Hippocampal formation (tissue), 2 donors: ENCODE data around the gene DGUOK.
"Not testable (repeated sequence)": the region's sequence is repeated elsewhere in the genome, so short reads cannot be mapped to it uniquely, and the experiment has no call there.

Experiments
- DNase-seq, 2 donors: peaks; one replicate each; lab custom pipeline; 2025; lab: John Stamatoyannopoulos, UW

DGUOK gene

GRCh38 chr2:73926493-73927327 is at the start of gene DGUOK:
Gene DGUOK, plus strand, starts transcription at chr2:73926880. Its CDS starts 31 bp downstream, at chr2:73926911.
- DNase-seq, result peak; percentile 92 to 96

DNA sequence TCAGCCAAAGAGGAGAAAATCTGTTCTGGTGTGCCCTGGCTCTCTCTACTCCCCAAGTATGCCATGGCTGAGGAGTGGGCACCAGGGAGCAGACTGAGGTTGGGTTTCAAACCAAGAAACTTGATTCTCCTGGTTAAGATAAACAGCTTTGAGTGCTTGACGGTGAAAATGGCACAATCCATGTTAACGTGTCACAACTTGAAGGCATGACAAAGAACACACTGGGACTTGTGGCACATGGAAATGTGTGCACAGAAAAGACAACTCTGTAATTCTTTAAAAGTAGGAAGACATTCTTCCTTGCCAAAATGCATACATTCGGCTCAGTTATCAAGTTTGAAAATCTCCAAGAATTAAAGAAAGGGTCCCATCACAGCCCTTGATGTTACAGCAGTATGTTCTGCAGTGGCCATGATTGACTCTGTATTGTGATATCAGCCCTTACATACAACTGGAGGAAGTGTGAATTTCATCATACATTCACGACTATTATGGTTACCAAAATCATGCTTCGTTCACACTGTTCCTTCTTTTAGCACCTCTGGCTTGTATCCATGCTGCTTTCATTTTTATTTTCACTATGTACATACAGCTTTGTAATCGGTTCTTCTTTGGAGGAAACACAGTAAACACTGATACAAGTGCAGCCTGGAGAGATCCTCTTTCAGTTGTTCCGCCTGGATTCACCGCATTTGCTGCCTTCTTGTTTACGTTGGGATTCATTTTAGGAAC is 49.4 kb upstream of the DGUOK start:
- no peak for DNase-seq

- not testable (repeated sequence) for DNase-seq
Observed at GRCh38 chr2:73877984-73878383, 48.7 kb upstream of the DGUOK start.

DNA sequence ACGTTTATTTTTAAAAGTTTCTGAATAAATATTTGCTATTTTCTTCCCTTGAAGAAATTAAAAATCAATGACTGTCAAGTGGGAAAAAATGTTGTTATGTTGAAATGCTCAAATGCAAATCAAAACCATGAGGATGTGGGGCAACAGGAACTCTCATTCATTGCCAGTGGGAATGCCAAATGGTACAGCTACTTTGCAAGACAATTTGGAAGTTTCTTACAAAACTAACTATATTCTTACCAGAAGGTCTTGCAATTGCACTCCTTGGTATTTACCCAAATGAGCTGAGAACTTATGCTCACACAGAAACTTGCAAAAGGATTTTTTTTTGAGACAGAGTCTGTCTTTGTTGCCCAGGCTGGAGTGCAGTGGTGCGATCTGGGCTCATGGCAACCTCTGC is 41.3 kb upstream of the DGUOK start:
- no peak for DNase-seq

- no peak for DNase-seq
Observed at GRCh38 chr2:73886357-73886756, 40.3 kb upstream of the DGUOK start.

DNA sequence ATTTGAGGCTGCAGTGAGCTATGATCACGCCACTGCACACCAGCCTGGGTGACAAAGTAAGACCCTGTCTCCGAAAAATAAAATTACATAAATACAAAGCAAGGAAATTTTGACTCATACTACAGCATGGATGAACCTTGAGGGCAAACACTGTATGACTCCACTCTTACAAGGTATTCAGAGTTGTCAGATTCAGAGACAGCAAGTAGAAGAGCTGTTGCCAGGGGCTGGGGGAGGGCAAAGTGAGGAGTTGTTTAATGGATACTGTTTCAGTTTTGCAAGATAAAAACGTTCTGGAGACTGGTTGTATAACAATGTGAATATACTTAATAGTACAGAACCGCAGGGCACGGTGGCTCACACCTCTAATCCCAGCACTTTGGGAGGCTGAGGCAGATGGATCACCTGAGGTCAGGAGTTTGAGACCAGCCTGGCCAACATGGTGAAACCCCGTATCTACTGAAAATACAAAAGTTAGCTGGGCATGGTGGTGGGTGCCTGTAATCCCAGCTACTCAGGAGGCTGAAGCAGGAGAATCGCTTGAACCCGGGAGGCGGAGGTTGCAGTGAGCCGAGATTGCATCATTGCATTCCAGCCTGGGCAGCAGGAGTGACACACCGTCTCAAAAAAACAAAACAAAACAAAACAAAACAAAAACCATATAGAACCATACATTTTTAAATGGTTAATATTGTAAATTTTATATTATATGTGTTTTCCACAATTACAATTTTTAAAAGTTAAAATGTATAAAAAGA is 38.9 kb upstream of the DGUOK start:
- not testable (repeated sequence) for DNase-seq

- DNase-seq, result no peak
Observed at GRCh38 chr2:73888388-73888787, 38.3 kb upstream of the DGUOK start.

DNA sequence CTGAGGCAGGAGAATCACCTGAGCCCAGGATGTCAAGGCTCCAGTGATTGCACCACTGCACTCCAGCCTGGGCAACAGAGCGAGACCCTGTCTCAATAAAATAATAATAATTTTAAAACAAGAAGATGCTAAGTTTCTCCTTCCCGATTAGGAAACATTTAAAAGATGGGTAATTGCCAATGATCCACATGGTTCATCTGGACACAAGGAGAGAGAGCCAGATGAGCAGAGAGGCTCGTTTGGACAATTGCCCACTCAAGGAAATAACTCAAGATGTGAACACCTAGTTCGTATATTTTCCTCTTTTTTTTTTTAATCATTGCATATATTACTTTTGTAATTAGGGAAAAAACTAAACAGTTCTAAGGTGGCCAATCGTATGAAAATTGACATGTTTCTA is 37.5 kb upstream of the DGUOK start:
- no peak for DNase-seq

DNA sequence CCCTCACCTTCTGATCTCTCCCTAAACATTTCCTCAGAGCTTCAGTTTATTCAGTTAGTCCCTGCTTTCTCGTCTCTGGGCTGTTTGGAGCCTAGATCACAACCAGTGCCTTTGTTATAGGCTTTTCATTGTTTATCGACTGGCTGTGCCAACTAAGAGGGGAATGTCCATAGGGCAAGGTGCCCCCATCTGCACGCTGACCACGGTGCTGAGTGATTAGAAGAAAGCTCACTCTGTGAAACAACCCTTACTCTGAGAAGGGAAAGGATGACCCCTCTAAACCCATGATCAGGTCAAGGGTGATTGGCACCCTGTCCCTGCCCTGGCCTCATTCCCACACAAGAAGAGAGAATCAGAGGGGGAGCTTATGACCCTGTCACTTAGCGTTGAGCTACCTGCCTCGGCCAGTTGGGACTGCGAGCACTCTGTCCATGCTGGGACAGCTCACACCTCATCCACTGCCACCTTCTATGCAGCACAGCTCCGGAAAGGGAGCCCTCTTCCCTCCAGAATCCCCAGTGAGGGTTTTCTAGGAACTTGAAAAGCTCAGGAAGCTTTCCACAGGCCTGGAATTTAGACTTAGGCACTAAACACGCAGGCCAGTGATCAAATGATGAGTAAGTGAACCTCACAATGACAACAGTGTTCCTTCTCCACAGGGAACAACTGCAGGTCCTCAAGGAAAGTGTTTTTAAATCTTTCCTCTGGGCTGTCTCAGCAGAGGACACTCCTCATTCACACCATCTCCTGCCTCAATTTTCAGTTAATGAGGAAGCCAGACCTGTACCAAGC is 36.2 kb upstream of the DGUOK start:
- DNase-seq, result no peak

GRCh38 chr2:73891276-73891901 is 35.3 kb upstream of the DGUOK start:
- no peak for DNase-seq

DNA sequence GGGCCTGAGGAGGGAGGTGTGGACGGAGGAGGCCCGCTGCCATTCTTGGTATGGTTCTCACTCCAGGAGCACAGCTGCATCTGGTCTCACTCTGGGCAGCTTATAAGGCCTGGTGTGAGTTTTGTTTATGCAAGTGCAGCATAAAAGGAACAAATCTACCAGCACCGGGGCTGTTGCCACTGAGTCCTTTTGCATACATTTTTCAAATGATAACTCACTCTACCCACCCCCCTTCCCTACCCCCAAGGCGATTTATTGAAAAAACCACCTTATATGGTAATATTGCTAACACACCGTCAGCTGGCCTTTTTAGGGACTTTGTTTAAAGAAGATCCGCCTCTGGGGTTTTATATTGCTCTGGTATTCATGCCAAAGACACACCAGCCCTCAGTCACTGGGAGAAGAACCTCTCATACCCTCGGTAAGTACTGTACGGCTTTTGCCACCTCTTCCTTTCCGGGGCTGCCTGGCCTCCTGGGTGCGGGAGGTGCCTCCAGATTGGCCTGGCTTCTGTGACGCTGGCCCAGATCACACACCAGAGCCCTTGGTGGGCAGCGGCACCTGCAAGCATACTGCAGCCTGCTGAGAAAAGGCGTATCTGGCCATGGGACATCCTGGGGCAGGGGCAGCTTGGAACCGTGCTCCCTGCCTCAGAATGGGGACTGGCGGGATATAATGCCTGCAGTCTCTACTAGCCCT is 33.9 kb upstream of the DGUOK start, which contains the start of gene ACTG2:
TSS of gene ACTG2 (plus strand) at position 378 of the 699 bp plus-strand sequence. CDS start 8,304 bp downstream, outside the sequence.
- no peak for DNase-seq

DNA sequence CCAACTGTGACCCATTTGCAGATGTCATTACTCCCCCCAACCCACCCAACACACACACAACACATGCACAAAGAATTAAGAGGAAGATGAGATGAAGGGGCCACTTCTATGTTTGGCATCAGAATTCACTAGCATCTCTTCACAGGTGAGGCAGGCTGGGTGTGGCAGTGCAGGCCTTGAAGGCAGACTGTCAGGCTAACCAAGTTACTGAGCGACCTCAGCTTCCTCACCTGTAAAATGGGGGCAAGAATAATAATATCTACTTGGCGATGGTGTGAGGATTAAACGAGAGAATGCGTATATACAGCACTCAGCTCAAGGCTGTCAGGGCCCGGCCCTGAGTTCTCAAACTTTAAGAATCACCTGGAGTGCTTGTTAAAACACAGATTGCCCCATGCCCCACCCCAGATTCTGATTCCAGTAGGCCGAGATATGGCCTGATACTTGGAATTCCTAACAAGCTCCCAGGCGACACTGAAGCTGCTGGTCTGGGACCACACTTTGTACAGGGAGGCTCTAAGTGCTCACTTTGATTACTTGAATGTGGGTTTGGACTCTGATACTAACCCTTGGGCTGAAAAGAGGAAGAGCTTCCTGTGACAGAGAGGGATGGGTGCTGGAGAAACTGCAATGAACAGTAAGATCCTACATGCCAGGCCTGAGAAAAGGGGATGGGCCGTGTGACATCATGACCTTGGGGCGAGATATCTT is 32.8 kb upstream of the DGUOK start:
- no peak for DNase-seq

DNA sequence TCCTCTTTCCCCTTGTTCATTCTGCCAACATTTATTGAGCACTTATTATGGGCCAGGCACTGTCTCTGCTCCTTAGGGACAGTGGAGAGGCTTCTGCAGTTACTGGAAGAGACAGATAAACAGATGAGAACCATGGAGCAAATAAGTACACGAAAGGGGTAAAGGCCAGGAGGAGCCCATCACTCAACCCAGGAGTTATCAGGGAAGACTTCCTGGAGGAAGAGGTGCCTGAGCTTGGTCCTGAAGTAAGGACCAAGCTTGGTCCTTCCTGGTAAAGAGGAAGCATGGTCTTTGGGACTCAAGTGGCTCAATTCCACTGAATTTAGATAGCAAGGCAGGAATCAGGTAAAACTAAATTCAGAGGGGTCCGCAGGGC is 32.2 kb upstream of the DGUOK start:
- no peak for DNase-seq

GRCh38 chr2:73894877-73895276 is 31.8 kb upstream of the DGUOK start:
- no peak for DNase-seq

GRCh38 chr2:73895473-73895872 is 31.2 kb upstream of the DGUOK start:
- DNase-seq, result no peak

GRCh38 chr2:73896362-73897239 is 30.1 kb upstream of the DGUOK start:
- DNase-seq, result no peak

- no peak for DNase-seq
Observed at GRCh38 chr2:73897240-73897583, 29.5 kb upstream of the DGUOK start.

DNA sequence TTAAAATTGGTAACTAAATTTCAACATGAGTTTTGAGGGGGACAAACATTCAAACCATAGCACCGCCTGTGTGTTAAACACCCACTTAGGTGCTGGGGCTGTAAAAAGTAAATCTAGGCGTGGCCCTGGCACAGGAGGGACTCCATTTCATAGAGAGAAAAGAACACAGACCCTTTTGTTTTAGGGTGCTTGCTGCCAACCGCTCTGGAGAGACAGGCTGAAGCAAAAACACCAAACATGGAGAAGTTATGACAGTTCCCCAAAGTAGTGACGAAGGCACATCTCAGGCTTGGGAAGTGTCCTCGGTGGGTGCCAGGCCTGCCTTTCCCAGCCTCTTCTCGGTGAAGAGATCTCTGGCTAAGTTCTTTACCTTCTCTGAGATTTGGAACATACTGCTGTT is 28.7 kb upstream of the DGUOK start:
- no peak for DNase-seq

DNA sequence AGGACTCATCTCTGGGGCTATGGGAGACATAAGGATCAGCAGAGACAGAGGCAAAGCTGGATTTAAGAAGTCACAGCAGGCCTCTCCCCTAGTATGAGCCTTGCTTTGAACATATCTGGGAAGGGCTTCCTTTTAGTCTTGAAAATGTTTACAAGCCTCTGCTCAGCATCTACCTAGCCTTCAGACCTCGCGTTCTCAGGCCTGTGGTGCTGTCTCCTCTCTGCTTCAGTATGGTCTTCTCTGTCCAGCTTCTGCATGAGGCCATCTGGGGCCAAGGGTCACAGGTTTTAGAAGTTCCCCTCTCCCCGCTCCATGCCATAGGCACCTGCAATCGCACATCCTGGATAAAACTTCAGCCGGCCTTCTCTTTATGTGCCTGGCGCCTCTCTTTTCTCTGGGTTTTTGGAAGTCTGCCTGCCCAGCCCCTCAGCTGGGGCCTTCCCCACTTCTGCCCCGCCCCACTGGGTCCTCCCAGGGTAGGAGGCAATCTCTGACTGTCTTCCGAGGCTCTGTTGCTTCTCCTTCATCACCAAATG is 26.8 kb upstream of the DGUOK start:
- no peak for DNase-seq
